Mononuclear cell (primary cell): ENCODE results near the gene DNAJC18. TPM values are rescaled to one million over a fixed set of nuclear protein-coding genes. Genes with fewer than 3 reads are reported as not detected.

Experiments
- H3K27me3 ChIP-seq: 2 replicates; pipeline ENCODE4 v1.6.0; 2011; ENCODE audit warnings: low read length, control low read depth; ENCODE audit not compliant: insufficient read depth
- H3K4me1 ChIP-seq: 2 replicates; pipeline ENCODE4 v1.5.1; 2011; ENCODE audit warnings: mild to moderate bottlenecking, low read length, control low read depth; ENCODE audit not compliant: insufficient read depth
- H3K4me3 ChIP-seq: 2 replicates; pipeline ENCODE4 v1.5.1; 2011; ENCODE audit warnings: mild to moderate bottlenecking, low read length, moderate library complexity
- H3K9me3 ChIP-seq: 2 replicates; pipeline ENCODE4 v1.5.1; 2011; ENCODE audit warnings: low read depth, mild to moderate bottlenecking, control low read depth, low read length
- total RNA-seq: library from RNA; depleted of rRNA; stranded (reverse); fragments of >200 nt; gene quantifications from one replicate; pipeline ENCODE4 v1.2.3, GENCODE V29; 2012

DNAJC18 gene
- total RNA-seq, 1 donor: 2.2 TPM

DNA sequence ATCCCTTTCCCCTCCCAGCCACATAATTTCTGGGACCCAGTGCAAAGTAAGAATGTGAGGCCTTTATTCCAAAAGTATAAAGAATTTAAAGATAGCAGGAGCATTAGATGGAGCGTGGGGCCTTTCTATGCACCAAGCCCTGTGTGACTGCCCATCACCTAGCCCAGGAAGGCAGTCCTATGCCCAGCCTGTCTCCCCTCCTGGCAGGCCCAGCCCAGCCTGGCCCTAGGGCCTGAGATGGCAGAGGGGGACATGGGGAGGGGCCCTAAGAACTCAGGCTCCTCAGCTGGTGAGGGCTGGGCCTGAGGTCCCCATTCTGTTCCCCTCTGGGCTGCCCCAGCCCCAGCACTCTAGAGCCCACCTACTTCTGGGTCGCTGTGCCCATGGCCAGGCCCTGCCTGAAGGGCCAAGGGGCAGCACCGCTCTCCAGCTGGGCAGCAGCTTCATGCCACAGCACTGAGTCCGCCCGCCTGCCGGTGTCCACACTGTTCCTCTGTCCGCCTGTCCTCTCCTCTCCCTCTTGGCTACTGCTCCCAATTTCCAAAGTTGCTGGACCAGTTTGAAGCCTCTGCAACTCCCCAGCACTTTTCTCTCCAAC lies 55.2 kb downstream of the DNAJC18 start:
- no peaks in the 10 kb centered on the region for H3K9me3 ChIP-seq
- no peaks in the 10 kb centered on the region for H3K27me3 ChIP-seq
- peaks cover 54% of the 10 kb centered on the region for H3K4me1 ChIP-seq
- H3K4me3 ChIP-seq: no peak overlapping the region

- no peak within 1 kb of the TSS for H3K4me3 ChIP-seq
- H3K9me3 ChIP-seq: no peaks in the 10 kb centered on the region
- H3K4me1 ChIP-seq: peaks cover 47% of the 10 kb centered on the region
- no peaks in the 10 kb centered on the region for H3K27me3 ChIP-seq
These were observed 55.9 kb downstream of the DNAJC18 start, which contains the start of gene SLC23A1 for GRCh38 chr5:139383275-139383992. TSS of gene SLC23A1 (minus strand) at chr5:139383297. CDS start at chr5:139383253, 44 bp downstream.

- Histone ChIP-seq H3K27me3 (no peaks in the 10 kb centered on the region), H3K9me3 (no peaks in the 10 kb centered on the region), H3K4me3 (no peak overlapping the region), H3K4me1 (peaks cover 41% of the 10 kb centered on the region)
These were observed 56.5 kb downstream of the DNAJC18 start for GRCh38 chr5:139382807-139383206.

DNA sequence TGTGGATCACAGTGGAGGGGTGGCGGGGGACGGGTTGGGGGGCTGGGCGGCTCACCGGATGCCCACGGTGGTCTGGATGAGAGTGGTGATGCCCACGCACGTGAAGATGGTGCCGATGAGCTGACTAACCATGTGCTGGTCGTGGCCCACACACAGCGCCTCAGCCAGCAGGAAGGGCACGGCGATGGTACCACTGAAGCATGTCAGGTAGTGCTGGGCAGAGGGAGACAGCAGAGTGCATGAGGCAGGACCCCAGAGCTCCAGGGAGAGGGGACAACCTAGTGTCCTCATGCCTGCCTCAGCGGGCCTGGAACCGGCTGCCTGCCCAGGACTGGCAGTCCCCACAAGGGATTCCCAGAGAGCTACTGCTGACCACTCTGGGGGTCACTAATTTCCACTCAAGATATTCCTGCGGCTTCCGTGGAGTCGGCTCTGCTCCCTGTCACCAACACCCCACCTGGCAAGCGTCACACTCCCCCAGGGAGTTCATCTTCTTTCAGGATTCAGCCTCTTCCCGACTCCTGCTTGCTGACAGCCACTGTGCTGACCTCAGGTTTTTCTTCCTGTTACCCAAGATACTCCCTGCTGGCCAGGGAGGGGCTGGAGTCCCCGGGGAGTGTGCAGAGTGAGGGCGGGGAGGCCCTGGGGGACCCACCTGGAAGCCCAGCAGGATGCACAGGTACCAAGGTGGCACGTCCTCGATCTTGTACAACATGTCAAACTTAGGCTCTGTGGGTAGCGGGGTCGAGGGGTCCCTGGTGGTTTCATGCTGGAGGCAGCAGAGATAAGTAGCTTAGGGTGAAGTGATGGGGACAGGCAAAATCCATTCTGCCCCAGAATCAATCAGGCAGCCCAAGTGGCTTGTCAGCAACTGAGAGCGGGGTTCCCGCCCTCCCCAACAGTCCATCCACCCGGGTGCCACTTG lies 57.2 kb downstream of the DNAJC18 start:
- H3K27me3 ChIP-seq: no peaks in the 10 kb centered on the region
- no peaks in the 10 kb centered on the region for H3K9me3 ChIP-seq
- H3K4me1 ChIP-seq: peaks cover 37% of the 10 kb centered on the region
- no peak overlapping the region for H3K4me3 ChIP-seq

GRCh38 chr5:139379626-139380449 lies 59.5 kb downstream of the DNAJC18 start:
- H3K4me3 ChIP-seq: no peak overlapping the region
- no peaks in the 10 kb centered on the region for H3K27me3 ChIP-seq
- no peaks in the 10 kb centered on the region for H3K9me3 ChIP-seq
- H3K4me1 ChIP-seq: peaks cover 17% of the 10 kb centered on the region

- H3K27me3 ChIP-seq: no peaks in the 10 kb centered on the region
- peaks cover 8% of the 10 kb centered on the region for H3K4me1 ChIP-seq
- no peak overlapping the region for H3K4me3 ChIP-seq
- H3K9me3 ChIP-seq: no peaks in the 10 kb centered on the region
These were observed 60.4 kb downstream of the DNAJC18 start for GRCh38 chr5:139378941-139379361.

- H3K4me3 ChIP-seq: no peak overlapping the region
- H3K9me3 ChIP-seq: no peaks in the 10 kb centered on the region
- H3K27me3 ChIP-seq: no peaks in the 10 kb centered on the region
- H3K4me1 ChIP-seq: peaks cover 4% of the 10 kb centered on the region
These were observed 61.1 kb downstream of the DNAJC18 start for GRCh38 chr5:139378101-139378825.

DNA sequence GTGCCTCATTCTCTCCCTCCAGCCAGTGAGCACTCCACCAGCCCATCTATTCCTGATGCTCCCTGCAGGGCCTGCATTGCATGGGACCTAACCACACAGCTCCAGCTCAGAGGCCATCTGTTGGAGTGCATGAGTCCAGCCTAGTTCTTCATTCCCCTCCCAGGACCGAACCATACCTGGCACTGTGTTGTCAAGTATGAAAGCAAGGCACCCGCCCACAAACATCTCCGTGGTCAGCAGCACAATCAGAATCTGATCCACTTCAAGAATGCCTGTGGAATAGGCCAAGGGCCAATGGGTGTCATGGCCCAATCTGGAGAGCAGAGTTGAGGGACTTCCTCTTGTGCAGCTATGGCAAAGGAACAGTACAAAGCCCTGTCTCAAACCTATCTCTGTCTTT lies 62.1 kb downstream of the DNAJC18 start:
- Histone ChIP-seq H3K9me3 (no peaks in the 10 kb centered on the region), H3K4me3 (no peak overlapping the region), H3K27me3 (no peaks in the 10 kb centered on the region), H3K4me1 (peaks cover 3% of the 10 kb centered on the region)

DNA sequence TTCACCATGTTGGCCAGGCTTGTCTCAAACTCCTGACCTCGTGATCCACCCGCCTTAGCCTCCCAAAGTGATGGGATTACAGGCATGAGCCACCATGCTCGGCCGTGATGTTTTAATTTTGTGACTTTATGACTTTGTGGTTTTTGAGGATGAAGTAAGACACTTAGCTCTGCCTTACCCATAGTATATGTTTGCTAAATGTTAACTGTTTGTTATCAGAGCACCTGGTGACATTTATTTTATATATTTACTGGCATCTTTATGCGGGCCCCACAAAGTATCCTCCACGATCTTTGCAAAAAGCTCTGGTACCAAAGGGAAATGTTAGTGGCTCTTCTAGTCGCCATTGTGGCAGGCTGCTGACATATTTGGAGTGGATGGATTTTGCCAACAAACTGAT lies 63.0 kb downstream of the DNAJC18 start:
- Histone ChIP-seq H3K27me3 (no peaks in the 10 kb centered on the region), H3K4me3 (no peak overlapping the region), H3K9me3 (no peaks in the 10 kb centered on the region), H3K4me1 (no peaks in the 10 kb centered on the region)

DNA sequence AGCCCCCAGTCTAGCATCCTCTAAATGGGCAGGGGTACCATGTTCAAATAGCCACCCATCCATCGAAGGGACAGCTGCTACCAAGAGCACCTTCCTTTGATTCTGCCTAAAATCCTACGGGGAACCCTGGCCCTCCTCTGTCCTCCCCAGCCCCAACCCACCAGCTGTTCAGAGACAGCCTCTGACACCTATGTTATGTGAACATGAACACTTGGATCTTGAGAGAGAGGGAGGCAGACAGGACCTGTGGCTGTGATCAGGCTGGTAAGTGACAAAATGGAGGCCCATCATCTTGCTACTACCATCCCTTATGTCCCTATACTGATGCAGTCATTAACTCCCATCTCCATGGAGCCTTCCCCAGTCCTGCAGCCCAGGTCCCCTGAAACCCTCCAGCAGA lies 64.4 kb downstream of the DNAJC18 start:
- H3K4me1 ChIP-seq: no peaks in the 10 kb centered on the region
- no peaks in the 10 kb centered on the region for H3K9me3 ChIP-seq
- H3K27me3 ChIP-seq: no peaks in the 10 kb centered on the region
- no peak overlapping the region for H3K4me3 ChIP-seq

DNA sequence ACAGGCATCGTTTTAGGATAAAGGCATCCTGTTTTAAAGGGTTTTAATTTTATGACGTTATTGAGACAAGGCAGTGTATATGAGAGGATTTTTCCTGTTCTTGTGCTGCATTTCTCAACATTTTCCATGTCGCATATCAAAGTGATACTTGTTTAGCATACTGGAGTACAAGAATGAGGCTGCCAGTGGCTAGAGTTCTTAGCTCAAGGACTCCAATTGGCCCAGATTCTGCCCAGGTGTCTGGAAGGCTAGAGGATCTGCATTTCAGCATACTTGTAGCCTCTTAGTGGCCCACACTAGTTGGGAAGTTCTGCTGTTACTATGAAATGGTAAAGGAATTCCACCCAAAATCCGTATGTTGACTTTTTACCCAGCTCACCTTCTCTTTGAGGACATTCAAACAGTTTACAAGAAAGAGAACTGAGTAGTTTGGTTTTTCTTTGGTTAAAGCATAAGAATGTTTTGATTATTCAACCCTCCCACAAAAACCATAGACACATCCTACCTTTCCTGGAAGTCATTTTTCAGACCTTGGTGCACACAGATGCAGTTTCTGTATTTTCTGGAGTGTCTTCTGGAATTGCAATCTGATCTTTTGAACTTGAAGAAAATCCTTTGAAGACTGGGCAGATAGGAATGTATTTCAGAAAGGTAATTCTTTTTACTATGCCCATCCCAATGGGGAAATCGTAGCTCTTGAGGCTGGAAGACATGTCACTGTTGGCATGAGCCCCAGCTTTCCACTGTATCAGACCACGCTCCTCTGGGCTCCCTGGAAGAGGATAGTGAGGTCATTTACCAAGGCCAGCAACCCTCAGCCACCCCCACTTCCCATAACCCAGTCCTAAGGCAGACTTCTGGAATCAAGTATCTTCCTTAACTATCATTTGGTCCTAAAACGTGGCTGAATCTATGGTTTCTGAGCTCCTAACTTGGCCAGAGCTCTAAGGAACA lies 67.6 kb downstream of the DNAJC18 start:
- Histone ChIP-seq H3K9me3 (no peaks in the 10 kb centered on the region), H3K27me3 (no peaks in the 10 kb centered on the region), H3K4me3 (no peak overlapping the region), H3K4me1 (no peaks in the 10 kb centered on the region)

DNA sequence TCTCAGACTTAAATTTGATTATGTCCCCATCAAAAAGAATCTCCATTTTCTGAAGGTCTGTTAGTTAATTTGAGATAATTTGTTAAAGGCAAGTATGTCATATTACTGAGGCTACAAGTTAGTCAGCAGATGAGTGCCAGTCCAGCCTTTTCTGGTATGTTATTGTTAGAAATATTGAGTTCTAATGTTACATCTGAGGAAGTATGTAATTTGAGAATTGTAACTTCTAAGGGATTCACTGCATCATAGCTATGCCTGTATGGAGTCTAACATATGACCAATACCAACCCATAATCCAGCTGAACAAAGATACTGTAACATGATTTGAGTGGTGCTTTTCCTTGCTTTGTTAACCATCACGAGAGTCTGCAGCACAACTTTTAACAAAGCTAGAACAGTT lies 70.1 kb downstream of the DNAJC18 start:
- no peaks in the 10 kb centered on the region for H3K27me3 ChIP-seq
- no peaks in the 10 kb centered on the region for H3K9me3 ChIP-seq
- no peak overlapping the region for H3K4me3 ChIP-seq
- H3K4me1 ChIP-seq: no peaks in the 10 kb centered on the region

DNA sequence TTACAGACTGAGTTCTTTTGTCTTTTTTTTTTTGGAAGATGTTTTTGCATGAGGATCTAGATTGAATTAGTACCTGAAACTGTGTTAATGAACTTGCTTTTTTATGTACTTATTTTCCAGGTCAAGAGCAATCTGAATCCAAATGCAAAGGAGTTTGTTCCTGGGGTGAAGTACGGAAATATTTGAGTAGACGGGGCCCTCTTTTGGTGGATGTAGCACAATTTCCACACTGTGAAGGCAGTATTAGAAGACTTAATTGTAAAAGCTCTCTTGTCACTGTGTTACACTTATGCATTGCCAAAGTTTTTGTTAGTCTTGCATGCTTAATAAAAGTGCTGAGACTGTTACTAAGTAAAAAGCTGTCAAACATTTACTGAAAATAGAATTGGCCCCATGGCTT lies 70.7 kb downstream of the DNAJC18 start:
- Histone ChIP-seq H3K4me3 (no peak overlapping the region), H3K9me3 (no peaks in the 10 kb centered on the region), H3K4me1 (no peaks in the 10 kb centered on the region), H3K27me3 (no peaks in the 10 kb centered on the region)
